ACHN (cell line): ENCODE results near the gene NR5A2.
"Not testable (repeated sequence)": the region's sequence is repeated elsewhere in the genome, so short reads cannot be mapped to it uniquely, and the experiment has no call there.

Experiments used
- DNase-seq: peaks from one replicate; pipeline ENCODE4 v3.0.0-alpha.2; 2015
- in situ Hi-C: cut with HindIII; loops from 2 replicates; pipeline ENCODE4 v1.10.0; 2017; ENCODE audit warnings: low sequenced_read_pairs, low pct_ligation_motif_present, low pct_unique_long_range_greater_than_20kb

NR5A2 gene

GRCh38 chr1:200176181-200176580 lies 148.7 kb downstream of the NR5A2 start:
- in situ Hi-C loops: no loop called here
- DNase-seq: no peak

DNA sequence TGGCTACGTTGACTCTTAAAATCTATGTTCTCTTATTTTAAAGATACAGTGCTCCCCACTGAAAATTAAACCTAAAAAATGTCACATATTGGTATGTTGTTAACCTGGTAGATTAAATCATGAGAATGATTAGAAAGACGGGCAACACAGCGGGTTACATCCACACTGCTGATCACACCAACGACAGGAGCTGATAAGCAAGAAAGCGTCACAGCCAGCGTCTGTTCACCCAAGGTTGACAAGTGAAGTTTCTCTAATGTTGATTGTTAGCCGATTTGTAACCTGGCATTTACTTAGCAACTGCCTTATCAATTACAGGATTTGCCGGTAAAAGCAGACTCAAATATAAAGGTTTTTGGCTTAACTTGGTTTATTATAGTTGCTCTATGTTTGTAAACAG lies 149.3 kb downstream of the NR5A2 start:
- no peak for DNase-seq
- in situ Hi-C loops: no loop called here

DNA sequence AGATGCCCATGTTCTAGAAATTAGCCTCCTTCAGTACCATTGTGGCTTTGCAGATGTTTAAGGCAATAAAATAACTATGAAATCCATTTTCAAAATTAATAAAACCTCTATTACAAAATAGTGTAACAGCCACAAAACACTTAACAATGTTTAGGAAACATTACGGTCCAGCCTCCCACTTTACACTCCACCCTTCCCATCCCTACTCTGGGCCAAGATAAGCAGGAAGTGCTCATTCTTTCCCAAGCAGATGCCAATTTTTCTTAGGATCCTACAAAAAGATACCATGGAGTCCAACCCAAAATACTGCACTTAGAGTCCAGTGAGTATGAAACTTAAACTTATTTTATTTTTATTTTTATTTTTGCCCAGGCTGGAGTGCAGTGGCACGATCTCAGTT lies 150.8 kb downstream of the NR5A2 start:
- in situ Hi-C loops: no loop called here
- DNase-seq: no peak

DNA sequence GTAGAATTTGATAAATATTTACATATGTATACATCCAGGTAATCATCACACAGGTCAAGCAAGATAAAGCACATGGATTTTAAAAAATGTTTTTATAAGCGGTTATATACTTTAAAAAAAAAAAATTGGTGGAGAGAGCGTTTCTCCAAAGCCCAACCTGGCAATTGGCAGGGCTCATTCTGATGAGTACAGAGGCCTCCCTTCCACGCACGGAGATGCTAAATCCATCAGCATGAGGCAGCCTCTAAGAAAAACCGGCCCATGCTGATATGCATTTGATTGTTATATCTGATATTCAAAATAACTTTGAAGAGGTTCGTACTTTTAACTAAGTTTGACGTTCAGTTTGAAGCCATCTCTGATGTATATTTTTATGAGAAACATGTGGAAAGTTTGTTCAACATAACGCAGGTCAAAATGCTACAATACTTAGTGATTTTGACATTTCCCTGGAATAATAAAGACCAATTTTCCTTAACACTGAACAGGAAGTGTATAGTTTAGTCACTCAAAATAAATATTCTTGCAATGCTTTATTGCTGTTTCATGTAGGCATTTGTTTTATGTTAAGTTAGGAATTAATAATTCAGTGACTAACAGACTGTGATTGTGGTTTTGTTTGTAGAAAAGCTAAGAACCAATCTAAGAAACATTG lies 151.7 kb downstream of the NR5A2 start:
- DNase-seq: no peak
- in situ Hi-C loops: no loop called here

- DNase-seq: no peak
- in situ Hi-C loops: no loop called here
Measured at GRCh38 chr1:200179781-200180160, 152.3 kb downstream of the NR5A2 start.

DNA sequence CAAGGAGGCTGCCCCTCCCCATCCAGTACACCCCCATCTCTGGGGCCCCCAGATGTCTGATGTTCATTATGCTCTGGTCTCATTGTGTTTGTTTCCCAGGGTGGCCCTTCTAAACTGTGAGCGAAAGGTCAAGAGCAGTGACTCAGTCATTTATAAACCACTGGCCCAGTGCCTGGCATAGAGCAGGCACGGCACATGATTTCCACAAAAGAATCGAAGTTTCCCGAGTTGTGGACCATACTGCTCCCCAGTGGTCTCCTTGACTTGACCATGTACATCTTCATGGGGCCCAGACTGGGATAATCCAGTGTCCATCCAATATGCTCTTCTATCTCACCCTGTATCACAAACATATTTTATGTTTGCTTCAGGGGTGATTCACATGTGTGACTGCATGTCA lies 153.3 kb downstream of the NR5A2 start:
- in situ Hi-C loops: no loop called here

GRCh38 chr1:200181861-200182260 lies 154.4 kb downstream of the NR5A2 start:
- in situ Hi-C loops: no loop called here
- DNase-seq: no peak

More for the DNA sequence above, 153.3 kb downstream of the NR5A2 start:
- DNase-seq: peak; percentile 69

- in situ Hi-C loops: no loop called here
- DNase-seq: no peak
Measured at GRCh38 chr1:200182701-200183100, 155.2 kb downstream of the NR5A2 start.

- in situ Hi-C loops: no loop called here
Measured at GRCh38 chr1:200183637-200184036, 156.1 kb downstream of the NR5A2 start.

GRCh38 chr1:200184196-200184595 lies 156.7 kb downstream of the NR5A2 start:
- peak; percentile 64 for DNase-seq

More at GRCh38 chr1:200183637-200184036, 156.1 kb downstream of the NR5A2 start:
- no peak for DNase-seq

DNA sequence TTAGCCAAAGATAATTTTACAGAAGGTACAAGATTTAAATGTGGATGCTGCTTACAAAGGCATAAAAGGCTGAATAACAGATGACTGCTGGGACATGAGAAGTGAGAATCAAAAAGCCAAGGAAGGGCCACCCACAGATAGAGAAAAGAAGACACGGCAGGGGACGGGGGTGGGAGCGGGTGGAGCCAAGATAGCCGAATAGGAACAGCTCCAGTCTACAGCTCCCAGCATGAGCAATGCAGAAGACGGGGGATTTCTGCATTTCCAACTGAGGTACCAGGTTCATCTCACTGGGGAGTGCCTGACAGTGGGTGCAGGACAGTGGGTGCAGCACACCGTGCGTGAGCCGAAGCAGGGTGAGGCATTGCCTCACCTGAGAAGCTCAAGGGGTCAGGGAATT lies 157.7 kb downstream of the NR5A2 start:
- in situ Hi-C loops, DNase-seq: not testable (repeated sequence)

More at GRCh38 chr1:200184196-200184595, 156.7 kb downstream of the NR5A2 start:
- in situ Hi-C loops: no loop called here

DNA sequence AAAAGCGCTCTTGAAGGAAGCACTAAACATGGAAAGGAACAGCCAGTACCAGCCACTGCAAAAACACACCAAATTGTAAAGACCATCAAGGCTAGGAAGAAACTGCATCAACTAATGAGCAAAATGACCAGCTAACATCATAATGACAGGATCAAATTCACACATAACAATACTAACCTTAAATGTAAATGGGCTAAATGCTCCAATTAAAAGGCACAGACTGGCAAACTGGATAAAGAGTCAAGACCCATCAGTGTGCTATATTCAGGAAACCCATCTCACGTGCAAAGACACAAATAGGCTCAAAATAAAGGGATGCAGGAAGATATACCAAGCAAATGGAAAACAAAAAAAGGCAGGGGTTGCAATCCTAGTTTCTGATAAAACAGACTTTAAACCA lies 159.8 kb downstream of the NR5A2 start:
- in situ Hi-C loops, DNase-seq: not testable (repeated sequence)

DNA sequence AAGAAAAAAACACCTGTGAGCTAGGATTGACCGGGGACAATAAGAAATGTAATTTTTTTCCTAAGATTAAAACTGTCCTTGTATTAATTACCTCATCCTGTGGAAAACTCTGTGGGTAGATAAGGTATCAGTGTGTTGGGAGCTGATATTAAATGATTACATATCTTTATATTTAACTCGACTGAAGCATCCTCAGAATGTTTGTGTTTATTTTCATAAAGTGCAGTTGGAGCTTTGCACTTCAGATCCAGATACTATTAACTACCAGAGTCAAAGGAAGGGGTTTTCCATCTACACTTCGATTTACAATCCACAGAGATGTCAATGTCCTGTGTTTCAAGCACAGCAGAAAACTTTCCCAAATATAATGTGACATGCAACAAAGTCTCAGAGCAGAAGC lies 164.5 kb downstream of the NR5A2 start:
- in situ Hi-C loops: no loop called here
- DNase-seq: no peak

- DNase-seq: no peak
- in situ Hi-C loops: no loop called here
Measured at GRCh38 chr1:200194477-200194876, 167.0 kb downstream of the NR5A2 start.

GRCh38 chr1:200198236-200198635 lies 170.7 kb downstream of the NR5A2 start:
- in situ Hi-C loops: no loop called here
- DNase-seq: no peak

DNA sequence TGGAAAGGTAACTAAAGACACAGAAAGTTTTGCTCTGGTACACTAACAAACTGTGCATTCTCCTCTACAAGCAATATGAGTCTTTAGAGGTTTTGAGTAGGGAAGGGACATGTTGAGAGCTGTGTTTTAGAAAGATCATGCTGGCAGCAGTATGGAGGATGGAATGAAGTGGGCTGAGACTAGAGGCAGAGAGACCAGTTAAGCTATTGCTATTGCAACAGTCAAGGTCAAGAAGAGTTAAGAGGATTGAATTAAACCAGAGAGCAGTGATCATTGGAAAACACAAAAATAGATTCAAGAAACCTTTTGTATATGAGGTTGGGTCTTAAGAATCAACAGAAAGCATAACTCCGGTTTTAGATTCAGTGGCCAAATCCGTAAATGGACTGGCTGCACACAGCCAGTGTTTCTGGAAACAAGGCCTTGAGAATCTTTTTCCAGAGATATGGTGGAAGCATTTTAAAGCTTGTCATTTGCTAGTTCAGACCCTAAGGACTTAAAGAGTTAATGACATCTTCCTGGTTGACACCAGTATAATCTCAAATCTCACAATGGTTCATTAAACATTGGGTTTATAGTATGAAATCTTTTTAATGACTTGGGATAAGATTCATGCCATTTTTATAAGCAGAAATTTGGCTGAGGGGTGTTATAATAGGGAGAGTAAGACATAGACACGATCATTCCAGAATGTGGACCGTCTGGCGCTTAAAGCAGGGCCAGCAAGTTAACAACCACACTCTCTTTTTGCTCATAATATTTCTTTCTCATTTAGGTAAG lies 177.9 kb downstream of the NR5A2 start:
- in situ Hi-C loops: no loop called here

DNA sequence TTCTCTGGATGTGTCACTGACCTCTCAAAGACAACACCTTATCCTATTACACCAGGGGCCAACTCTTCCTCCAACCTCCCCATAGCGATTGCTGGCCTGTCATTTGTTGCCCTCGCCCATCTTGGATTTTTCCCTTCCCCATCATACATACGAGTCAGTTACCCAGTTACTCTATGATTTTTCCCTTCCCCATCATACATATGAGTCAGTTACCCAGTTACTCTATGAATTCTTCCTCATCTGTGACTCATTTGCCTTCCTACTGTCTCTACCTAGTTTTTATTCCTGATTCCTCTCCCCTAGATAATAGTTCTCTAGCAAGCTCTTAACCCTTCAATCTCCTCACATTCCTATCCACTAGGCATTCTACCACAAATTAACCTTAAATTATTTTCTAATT lies 178.8 kb downstream of the NR5A2 start:
- peak; percentile 44 for DNase-seq
- in situ Hi-C loops: no loop called here

More for the DNA sequence above, 177.9 kb downstream of the NR5A2 start:
- DNase-seq: no peak

GRCh38 chr1:200206761-200207160 lies 179.3 kb downstream of the NR5A2 start:
- in situ Hi-C loops: no loop called here
- DNase-seq: no peak

GRCh38 chr1:200207711-200208126 lies 180.2 kb downstream of the NR5A2 start:
- DNase-seq: no peak
- in situ Hi-C loops: no loop called here

GRCh38 chr1:200211157-200211556 lies 183.6 kb downstream of the NR5A2 start:
- in situ Hi-C loops: no loop called here
- DNase-seq: no peak
